Measurements from ENCODE around the gene ZNF506. TPM values are rescaled to one million over a fixed set of nuclear protein-coding genes. Genes with fewer than 3 reads are reported as not detected.

The ZNF506 gene
- total RNA-seq, 1 donor from 2014 or later = 8.1 TPM

GRCh38 chr19:19742773-19743172, 78.8 kb downstream of the ZNF506 start:
- Mint-ChIP-seq H3K27ac (ENCODE audit: unreplicated experiment) (no peak overlapping the region), H3K4me3 (ENCODE audit: unreplicated experiment) (no peak overlapping the region), H3K27me3 (ENCODE audit: low read depth) (no peaks in the 10 kb centered on the region), H3K36me3 (ENCODE audit: low read depth) (peaks cover 1% of the 10 kb centered on the region), H3K4me1 (ENCODE audit: low read depth) (no peaks in the 10 kb centered on the region), H3K9me3 (ENCODE audit: low read depth) (peaks cover 16% of the 10 kb centered on the region)
- DNase-seq (ENCODE audit: low spot score) = no peak
- TF ChIP-seq CTCF (IDR thresholded peaks at IDR 0.05) = no peak

Other genes starting within 250 kb of the ZNF506 start
- 1.1 to 1.5 TPM (median 1.2 TPM) in 3 replicates for gene PBX4, start 203.1 kb downstream of the ZNF506 start, total RNA-seq
- 8.1 to 9.5 TPM (median 8.2 TPM) in 3 replicates for gene LPAR2, start 193.5 kb downstream of the ZNF506 start, total RNA-seq
- gene GMIP, start 178.1 kb downstream of the ZNF506 start, total RNA-seq = 18.0 to 19.5 TPM (median 18.3 TPM) in 3 replicates
- gene ATP13A1, start 158.1 kb downstream of the ZNF506 start, total RNA-seq = 48.1 to 68.3 TPM (median 48.8 TPM) in 3 replicates
- gene ZNF101, start 152.9 kb downstream of the ZNF506 start, total RNA-seq = 5.4 to 9.8 TPM (median 6.2 TPM) in 3 replicates
- gene ZNF14, start 88.6 kb downstream of the ZNF506 start, total RNA-seq = 3.3 to 5.0 TPM (median 3.4 TPM) in 3 replicates
- gene ZNF253, start 44.1 kb upstream of the ZNF506 start, total RNA-seq = 6.1 to 9.3 TPM (median 7.6 TPM) in 3 replicates
- gene ZNF93, start 79.2 kb upstream of the ZNF506 start, total RNA-seq = 6.1 to 10.0 TPM (median 7.2 TPM) in 3 replicates
- 4.5 to 5.4 TPM (median 4.9 TPM) in 3 replicates for gene ZNF682, start 217.8 kb upstream of the ZNF506 start, total RNA-seq